Measurements from ENCODE around the gene MBNL2. TPM values are rescaled to one million over a fixed set of nuclear protein-coding genes. Genes with fewer than 3 reads are reported as not detected.

Gene MBNL2
- 31.4 TPM for total RNA-seq

- peak; percentile 91 for DNase-seq (ENCODE audit: low spot score)
These were observed at the start of gene MBNL2 for GRCh38 chr13:97221989-97222700. Gene MBNL2, plus strand, starts transcription at chr13:97222333. Its CDS starts 53,903 bp downstream, at chr13:97276236.

DNA sequence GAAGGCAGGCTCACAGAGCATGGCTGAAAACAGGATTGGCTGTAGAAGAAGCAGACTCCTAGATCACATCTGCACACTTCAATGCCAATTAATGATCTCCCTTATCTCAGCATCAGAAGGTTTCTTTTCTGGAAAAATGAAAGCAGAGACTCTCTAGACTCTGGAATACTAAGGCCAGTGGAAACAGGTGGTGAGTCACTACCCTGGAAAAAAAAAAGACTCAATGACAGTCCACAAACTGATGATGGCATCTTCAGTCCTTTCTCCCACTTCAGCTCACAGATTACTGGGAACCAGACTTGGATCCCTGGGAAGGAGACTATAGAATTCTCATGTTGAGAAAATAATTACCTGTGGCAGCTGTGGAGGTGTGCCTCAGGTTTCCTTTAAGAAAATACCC lies 47.5 kb upstream of the MBNL2 start:
- ATAC-seq: no peak

More at GRCh38 chr13:97221989-97222700, at the start of gene MBNL2:
- peak; percentile 86 for ATAC-seq

GRCh38 chr13:97175041-97175440 lies 47.1 kb upstream of the MBNL2 start:
- DNase-seq (ENCODE audit: low spot score): no peak
- no peak for ATAC-seq

More for the DNA sequence above, 47.5 kb upstream of the MBNL2 start:
- DNase-seq (ENCODE audit: low spot score): no peak

GRCh38 chr13:97179501-97179900 lies 42.6 kb upstream of the MBNL2 start:
- DNase-seq (ENCODE audit: low spot score) (no peak), ATAC-seq (no peak)

DNA sequence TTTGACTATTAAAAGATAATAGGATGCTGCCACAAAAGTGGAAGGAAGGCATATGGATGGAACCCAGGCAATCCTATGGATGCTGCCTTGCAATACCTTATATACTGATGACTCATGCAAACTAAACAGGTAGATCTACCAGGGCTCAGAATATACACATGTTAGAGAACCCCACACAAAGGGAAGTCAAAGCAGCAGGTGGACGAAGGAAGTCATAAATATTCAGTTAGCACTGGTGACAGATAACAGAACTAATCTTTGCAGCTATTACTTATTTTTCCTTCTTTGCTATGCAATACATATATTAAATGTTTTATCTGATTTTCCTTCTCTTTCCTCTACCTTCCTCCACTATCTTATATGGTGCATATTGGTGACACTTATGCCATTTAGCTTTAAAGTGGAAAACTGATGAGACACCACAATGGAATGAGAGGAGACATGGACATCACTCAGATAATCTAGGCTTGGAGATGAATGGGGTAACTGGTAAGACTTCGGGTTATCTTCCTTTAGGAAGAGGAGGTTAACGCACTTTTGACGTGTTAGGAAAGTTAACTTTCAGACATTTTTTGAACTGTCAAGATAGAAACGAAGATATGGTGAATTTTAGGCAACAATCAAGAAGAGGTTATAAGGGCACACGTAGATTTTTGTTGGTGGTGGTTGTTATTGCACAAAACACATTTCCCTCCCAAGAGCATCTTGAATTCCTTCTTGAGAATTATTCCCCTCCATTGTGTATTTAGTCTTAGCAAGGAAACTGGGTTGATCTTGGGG lies 39.8 kb upstream of the MBNL2 start:
- no peak for ATAC-seq

GRCh38 chr13:97185291-97185690 lies 36.8 kb upstream of the MBNL2 start:
- DNase-seq (ENCODE audit: low spot score) (no peak), ATAC-seq (no peak)

More for the DNA sequence above, 39.8 kb upstream of the MBNL2 start:
- no peak for DNase-seq (ENCODE audit: low spot score)

- ATAC-seq: no peak
- DNase-seq (ENCODE audit: low spot score): no peak
These were observed 36.4 kb upstream of the MBNL2 start for GRCh38 chr13:97185751-97186150.

- DNase-seq (ENCODE audit: low spot score) (no peak), ATAC-seq (no peak)
These were observed 33.9 kb upstream of the MBNL2 start for GRCh38 chr13:97188207-97188606.

DNA sequence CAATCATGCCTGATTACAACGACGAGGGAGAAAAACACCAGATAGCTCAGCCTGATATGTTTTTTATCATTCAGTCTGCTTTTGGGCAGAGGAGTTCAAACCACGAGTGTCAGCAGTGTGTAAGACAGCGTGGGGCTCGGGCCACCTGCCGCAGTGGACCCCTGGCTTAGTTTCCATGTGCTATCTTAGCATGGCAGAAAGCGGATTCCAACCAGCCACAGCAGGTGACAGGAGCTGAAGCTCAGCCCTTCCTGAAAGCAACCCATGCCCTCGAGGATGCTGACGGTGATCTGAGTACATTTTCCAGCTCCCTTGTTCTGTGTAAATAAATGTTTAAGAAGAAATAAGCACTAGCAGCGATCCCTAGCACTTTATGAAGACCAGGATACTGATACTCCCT lies 32.2 kb upstream of the MBNL2 start:
- DNase-seq (ENCODE audit: low spot score): no peak
- ATAC-seq: no peak

DNA sequence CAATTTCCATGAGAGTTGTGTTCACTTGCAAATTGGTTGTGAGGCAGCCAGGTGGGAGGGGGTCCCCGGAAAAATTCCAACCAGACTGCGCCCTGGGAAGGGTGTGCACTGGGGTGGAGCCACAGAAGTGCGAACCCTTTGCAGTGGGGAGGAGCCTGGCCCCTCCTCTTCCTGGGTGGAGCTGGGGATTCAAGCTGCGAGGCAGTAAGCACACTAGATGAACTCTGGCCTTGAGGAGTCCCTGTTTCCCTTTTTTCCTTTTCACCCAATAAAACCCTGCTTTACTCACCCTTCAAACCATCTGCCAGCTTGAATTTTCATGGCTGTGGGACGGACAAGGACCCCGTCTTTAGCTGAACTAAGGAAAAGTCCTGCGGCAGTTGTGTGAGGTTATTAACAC lies 31.0 kb upstream of the MBNL2 start:
- DNase-seq (ENCODE audit: low spot score) (no peak), ATAC-seq (no peak)

GRCh38 chr13:97191615-97192014 lies 30.5 kb upstream of the MBNL2 start:
- ATAC-seq (no peak), DNase-seq (ENCODE audit: low spot score) (no peak)

- ATAC-seq: no peak
- DNase-seq (ENCODE audit: low spot score): no peak
These were observed 30.0 kb upstream of the MBNL2 start for GRCh38 chr13:97192166-97192565.

GRCh38 chr13:97193577-97193976 lies 28.6 kb upstream of the MBNL2 start:
- DNase-seq (ENCODE audit: low spot score) (no peak), ATAC-seq (no peak)

GRCh38 chr13:97194479-97194878 lies 27.7 kb upstream of the MBNL2 start:
- ATAC-seq (peak; percentile 23), DNase-seq (ENCODE audit: low spot score) (no peak)

GRCh38 chr13:97196340-97196739 lies 25.8 kb upstream of the MBNL2 start:
- no peak for DNase-seq (ENCODE audit: low spot score)
- no peak for ATAC-seq

DNA sequence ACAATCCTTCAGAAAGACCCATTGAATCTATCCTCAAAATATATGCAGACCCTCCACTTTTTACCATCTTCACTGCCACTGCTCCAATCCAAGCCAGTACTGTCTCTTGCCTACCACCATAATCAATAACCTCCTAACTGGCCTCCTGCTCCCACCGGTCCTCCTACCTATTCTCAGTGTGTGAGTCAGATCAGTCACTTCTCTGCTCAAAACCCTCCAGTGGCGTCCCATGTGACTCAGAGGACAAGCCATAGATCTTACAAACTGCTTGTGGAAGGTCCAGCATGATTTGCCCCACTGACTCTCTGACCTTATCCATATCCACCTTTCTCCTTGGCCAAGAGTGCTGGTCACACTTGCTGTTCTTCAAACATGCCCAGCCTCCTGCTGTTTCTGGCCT lies 23.4 kb upstream of the MBNL2 start:
- ATAC-seq: no peak

GRCh38 chr13:97199451-97199850 lies 22.7 kb upstream of the MBNL2 start:
- DNase-seq (ENCODE audit: low spot score): no peak
- ATAC-seq: no peak

More for the DNA sequence above, 23.4 kb upstream of the MBNL2 start:
- no peak for DNase-seq (ENCODE audit: low spot score)

DNA sequence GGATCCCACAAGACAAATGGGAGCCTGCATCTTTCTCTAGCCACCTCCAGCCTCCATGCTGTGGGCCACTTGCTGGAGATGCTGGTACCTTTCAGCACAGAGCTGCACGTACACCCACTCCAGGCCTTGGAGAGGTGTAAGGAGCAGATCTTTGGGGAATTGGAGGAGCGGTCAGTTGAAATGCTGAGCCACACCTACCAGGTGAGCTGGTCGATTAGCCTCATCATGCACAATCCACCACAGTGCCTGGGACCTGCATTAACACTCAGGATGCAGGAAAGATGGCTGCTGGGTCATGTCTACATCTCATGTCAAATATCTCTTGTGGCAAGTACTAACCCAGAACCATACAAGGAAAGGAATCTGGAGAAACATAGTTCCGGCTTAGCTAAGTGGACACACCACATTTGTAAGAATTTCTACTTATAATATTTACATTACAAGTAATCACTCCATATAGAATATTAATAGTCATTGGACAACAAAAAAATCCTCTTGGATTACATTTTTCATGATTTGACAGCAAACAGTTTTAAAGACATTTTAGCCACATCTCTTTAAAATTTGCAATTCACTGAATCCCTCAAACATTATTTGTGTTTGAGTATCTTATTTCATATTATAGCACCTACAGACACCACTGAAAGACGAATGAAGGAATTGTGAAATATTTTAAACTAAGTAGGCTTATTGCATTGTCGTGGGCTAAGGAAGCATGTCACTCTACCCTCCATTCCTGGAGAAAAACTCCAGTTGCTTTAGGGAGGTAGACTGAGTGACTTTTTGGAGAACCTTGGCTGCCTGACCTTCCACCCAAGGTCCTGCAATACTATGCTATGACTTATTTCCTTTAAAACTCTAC lies 21.8 kb upstream of the MBNL2 start:
- DNase-seq (ENCODE audit: low spot score): no peak
- ATAC-seq: no peak

DNA sequence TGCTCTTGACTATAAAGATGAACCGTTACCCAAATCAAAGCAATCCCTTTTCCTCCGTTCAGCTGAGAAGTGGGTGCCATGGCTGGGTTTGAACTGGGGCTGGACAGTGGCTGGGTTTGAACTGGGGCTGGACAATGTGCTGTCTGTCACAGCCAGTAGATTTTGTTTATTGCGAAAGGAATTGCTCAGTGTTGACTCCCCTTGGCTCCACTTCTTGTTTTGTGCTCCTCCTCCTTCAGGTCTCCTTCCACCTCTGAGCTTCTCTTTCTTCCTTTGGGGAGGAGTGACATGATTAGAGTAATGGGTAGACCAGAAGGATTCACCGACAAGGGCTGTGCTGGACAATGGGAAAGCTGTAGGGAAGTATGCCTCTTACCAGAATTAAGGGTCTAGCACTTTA lies 19.4 kb upstream of the MBNL2 start:
- no peak for ATAC-seq
- DNase-seq (ENCODE audit: low spot score): no peak

DNA sequence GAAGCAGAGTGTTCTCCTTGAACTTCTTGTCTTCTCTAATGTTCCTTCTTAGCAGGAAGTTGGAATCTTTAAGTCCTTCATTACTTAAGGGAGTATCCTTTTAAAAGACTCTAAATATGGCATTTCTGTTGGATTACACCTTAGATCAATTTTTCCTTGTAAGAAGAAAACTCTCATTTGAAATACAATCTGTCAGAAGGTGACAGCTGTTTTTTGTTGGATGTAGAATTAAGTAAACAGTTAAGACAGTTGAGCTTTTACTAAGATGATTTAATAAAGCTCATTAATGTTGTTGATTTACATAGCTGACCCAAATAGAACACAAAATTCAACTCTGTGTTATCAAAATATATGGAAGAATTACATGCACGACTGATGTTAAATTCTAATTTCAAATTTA lies 16.7 kb upstream of the MBNL2 start:
- DNase-seq (ENCODE audit: low spot score) (no peak), ATAC-seq (no peak)

GRCh38 chr13:97205982-97206381 lies 16.2 kb upstream of the MBNL2 start:
- no peak for DNase-seq (ENCODE audit: low spot score)
- ATAC-seq: no peak
